HL-60 (cell line): ENCODE measurements around the gene RESP18.

Experiments used
- CTCF ChIP-seq: IDR thresholded peaks from one replicate; pipeline ENCODE4 v1.5.1; 2011; ENCODE audit warnings: low read length, control low read depth, inconsistent platforms; ENCODE audit not compliant: insufficient read depth
- REST ChIP-seq: IDR thresholded peaks from 2 replicates; pipeline ENCODE4 v1.6.1; 2012; ENCODE audit warnings: low read depth; ENCODE audit not compliant: insufficient replicate concordance

GRCh38 chr2:219279916-219280516 is 52.5 kb downstream of the RESP18 start:
- TF ChIP-seq CTCF (no peak), REST (no peak)
